Glomerular visceral epithelial cell (primary cell): Measurements from ENCODE around the gene HPGDS.

Experiments
- DNase-seq: peaks from one replicate; pipeline ENCODE4 v3.0.0-alpha.2; 2016; ENCODE audit errors: extremely low spot score

HPGDS gene

DNA sequence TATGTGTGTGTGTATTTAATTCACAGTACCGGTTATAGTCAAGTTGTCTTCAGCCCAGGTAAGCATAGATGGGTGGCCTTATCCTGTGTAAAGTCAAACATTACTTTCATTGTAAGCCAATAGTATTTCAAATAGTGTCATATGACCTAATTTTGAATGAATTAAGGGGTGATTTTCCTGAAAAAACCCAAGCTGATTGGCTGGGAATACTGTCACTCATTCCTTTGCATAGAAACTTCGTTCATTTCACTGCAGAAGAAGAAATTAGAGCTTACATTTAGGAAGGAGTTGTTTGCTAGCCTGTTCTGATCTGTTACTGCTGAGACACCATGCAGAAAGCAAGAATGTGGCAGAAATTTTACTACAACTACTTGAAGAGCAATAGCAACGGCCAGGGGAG lies 89.6 kb downstream of the HPGDS start:
- DNase-seq, result no peak

DNA sequence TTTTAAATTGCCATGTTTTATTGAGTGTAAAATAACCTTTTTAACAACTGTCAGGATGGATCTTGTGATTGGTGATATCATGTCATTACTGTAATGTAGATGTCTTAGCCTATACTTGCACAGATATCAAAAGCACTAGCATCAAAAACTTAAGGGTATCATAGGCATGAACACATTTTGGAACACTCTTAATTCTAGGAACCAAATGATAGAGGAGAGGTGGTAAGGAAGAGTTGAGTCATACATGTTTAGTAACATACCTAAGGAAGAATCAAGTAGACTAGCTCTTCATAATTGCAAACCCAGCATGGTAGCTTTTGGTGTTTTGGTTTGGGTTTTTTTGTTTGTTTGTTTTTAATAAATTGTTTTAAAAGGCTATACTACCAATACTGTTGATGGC lies 91.5 kb downstream of the HPGDS start:
- DNase-seq, result no peak
